Fibroblast of skin of scalp (primary cell): ENCODE results near the gene SDR42E1.
"Not testable (repeated sequence)": the region's sequence is repeated elsewhere in the genome, so short reads cannot be mapped to it uniquely, and the experiment has no call there.

Source experiments
- DNase-seq: peaks from one replicate; pipeline ENCODE4 v3.0.0-alpha.2; 2013

SDR42E1 gene

GRCh38 chr16:82037251-82037650, 26.0 kb upstream of the SDR42E1 start:
- peak; percentile 54 for DNase-seq

- DNase-seq: peak; percentile 16
Measured at GRCh38 chr16:82034981-82035612, 23.8 kb upstream of the SDR42E1 start, which contains the start of gene HSD17B2. HSD17B2 (plus strand) TSS chr16:82035253; CDS start chr16:82035425, 172 bp downstream.

GRCh38 chr16:82033683-82034300, 22.5 kb upstream of the SDR42E1 start:
- DNase-seq: no peak

GRCh38 chr16:82033006-82033405, 21.7 kb upstream of the SDR42E1 start:
- no peak for DNase-seq

GRCh38 chr16:82031116-82032084, 20.1 kb upstream of the SDR42E1 start:
- DNase-seq: peak; percentile 58

- DNase-seq: no peak
Measured at GRCh38 chr16:82027629-82028064, 16.4 kb upstream of the SDR42E1 start.

- DNase-seq: no peak
Measured at GRCh38 chr16:82024883-82025282, 13.6 kb upstream of the SDR42E1 start.

- DNase-seq: no peak
Measured at GRCh38 chr16:82024316-82024715, 13.0 kb upstream of the SDR42E1 start.

- DNase-seq: no peak
Measured at GRCh38 chr16:82023206-82023605, 11.9 kb upstream of the SDR42E1 start.

GRCh38 chr16:82020051-82020450, 8.8 kb upstream of the SDR42E1 start:
- DNase-seq: no peak

- DNase-seq: no peak
Measured at GRCh38 chr16:82019535-82019934, 8.3 kb upstream of the SDR42E1 start.

- DNase-seq: no peak
Measured at GRCh38 chr16:82017911-82018568, 6.8 kb upstream of the SDR42E1 start.

- peak; percentile 83 for DNase-seq
Measured at GRCh38 chr16:82016964-82017363, 5.7 kb upstream of the SDR42E1 start.

- DNase-seq: peak; percentile 72
Measured at GRCh38 chr16:82016263-82016662, 5.0 kb upstream of the SDR42E1 start.

- no peak for DNase-seq
Measured at GRCh38 chr16:82013139-82013538, 1.9 kb upstream of the SDR42E1 start.

GRCh38 chr16:82010649-82011048, 621 bp downstream of the SDR42E1 start:
- DNase-seq: no peak

- DNase-seq: not testable (repeated sequence)
Measured at GRCh38 chr16:82009789-82010188, 1.5 kb downstream of the SDR42E1 start.

- DNase-seq: no peak
Measured at GRCh38 chr16:82008957-82009592, 2.2 kb downstream of the SDR42E1 start.

GRCh38 chr16:82007189-82007588, 4.1 kb downstream of the SDR42E1 start:
- DNase-seq: no peak

GRCh38 chr16:82006036-82006435, 5.2 kb downstream of the SDR42E1 start:
- DNase-seq: no peak

- DNase-seq: no peak
Measured at GRCh38 chr16:82005027-82005830, 6.0 kb downstream of the SDR42E1 start.
